Progenitor cell of endocrine pancreas (in vitro differentiated cells): ENCODE data around the gene DNAJC11. TPM values are rescaled to one million over a fixed set of nuclear protein-coding genes. Genes with fewer than 3 reads are reported as not detected.

Experiments used
- DNase-seq: peaks from one replicate; pipeline ENCODE4 v3.0.0; 2021; ENCODE audit warnings: low spot score; ENCODE audit not compliant: unreplicated experiment
- H3K27ac Mint-ChIP-seq: 2 replicates; pipeline ENCODE4 v1.8.0; 2021; ENCODE audit warnings: mild to moderate bottlenecking, moderate library complexity, mixed read lengths
- H3K27me3 Mint-ChIP-seq: 2 replicates; pipeline ENCODE4 v1.8.0; 2021; ENCODE audit warnings: mixed read lengths
- H3K36me3 Mint-ChIP-seq: 2 replicates; pipeline ENCODE4 v1.8.0; 2022; ENCODE audit warnings: mixed read lengths; ENCODE audit not compliant: insufficient read depth
- H3K4me1 Mint-ChIP-seq: 2 replicates; pipeline ENCODE4 v1.8.0; 2021; ENCODE audit warnings: low read depth, mixed read lengths
- H3K4me3 Mint-ChIP-seq: 2 replicates; pipeline ENCODE4 v1.8.0; 2021; ENCODE audit warnings: low read depth, mild to moderate bottlenecking, moderate library complexity, mixed read lengths
- H3K9me3 Mint-ChIP-seq: 2 replicates; pipeline ENCODE4 v1.8.0; 2021; ENCODE audit warnings: low read depth, mixed read lengths
- long read RNA-seq: library from polyadenylated mRNA; unstranded; transcript quantifications from one replicate; pipeline ENCODE4 v2.0.0, GENCODE V29; 2020
- total RNA-seq: library from RNA; stranded (reverse); gene quantifications from 2 replicates; pipeline ENCODE4 v1.2.1, GENCODE V29; 2021
- TF ChIP-seq, protein P1 (sequence below): fragments of 200-600 bp; sonication (generic); IDR thresholded peaks from one replicate; pipeline ENCODE4 v1.5.0; 2021; ENCODE audit warnings: antibody characterized with exemption, mild to moderate bottlenecking; ENCODE audit not compliant: unreplicated experiment

Gene DNAJC11, protein sequence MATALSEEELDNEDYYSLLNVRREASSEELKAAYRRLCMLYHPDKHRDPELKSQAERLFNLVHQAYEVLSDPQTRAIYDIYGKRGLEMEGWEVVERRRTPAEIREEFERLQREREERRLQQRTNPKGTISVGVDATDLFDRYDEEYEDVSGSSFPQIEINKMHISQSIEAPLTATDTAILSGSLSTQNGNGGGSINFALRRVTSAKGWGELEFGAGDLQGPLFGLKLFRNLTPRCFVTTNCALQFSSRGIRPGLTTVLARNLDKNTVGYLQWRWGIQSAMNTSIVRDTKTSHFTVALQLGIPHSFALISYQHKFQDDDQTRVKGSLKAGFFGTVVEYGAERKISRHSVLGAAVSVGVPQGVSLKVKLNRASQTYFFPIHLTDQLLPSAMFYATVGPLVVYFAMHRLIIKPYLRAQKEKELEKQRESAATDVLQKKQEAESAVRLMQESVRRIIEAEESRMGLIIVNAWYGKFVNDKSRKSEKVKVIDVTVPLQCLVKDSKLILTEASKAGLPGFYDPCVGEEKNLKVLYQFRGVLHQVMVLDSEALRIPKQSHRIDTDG
- total RNA-seq: 64.1 and 65.8 TPM in 2 replicates
- long read RNA-seq, transcript DNAJC11-202 (16 exons, 3,311 nt): major isoform, 308 of 401 reads
- long read RNA-seq, transcript DNAJC11-201 (15 exons, 2,210 nt): minor isoform, 8 of 401 reads
- long read RNA-seq, transcript DNAJC11-211 (5 exons, 613 nt): minor isoform, 5 of 401 reads
- long read RNA-seq, partial matches to known transcripts: 33 of 401 reads
- long read RNA-seq, other reads (novel, unspliced or antisense): 47 of 401 reads

DNA sequence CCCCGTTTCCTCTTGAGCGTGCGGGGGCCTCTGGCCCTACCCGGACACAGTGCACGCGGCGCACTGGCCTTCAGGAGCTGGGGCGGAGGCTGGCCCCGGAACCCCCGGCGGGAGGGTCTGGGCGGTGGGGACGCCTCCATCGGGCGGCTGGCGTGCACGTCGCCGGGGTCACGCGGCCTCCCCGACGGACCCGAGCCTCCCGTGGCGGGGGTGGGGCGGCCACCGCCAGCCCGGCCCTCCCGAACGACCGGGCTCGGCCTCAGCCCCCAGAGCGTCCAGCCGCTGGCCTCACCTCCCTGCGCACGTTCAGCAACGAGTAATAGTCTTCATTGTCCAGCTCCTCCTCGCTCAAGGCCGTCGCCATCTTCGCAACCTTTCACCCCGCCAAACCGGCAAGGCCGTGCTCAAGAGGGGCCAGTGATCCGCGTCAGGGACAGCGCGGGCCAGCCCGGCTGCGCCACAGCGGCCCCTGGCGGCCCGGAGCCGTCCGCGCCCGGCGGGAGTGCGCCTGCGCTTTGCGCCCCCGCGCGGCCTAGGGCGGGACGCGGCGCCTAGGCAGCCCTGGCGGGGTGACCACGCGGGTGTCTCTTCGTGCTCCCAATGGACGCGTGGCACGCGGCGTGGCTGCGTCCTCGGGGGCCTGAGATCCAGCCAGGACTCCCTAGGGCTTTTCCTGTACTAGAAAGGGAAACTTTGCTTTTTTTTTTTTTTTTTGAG, at the start of gene DNAJC11:
Gene DNAJC11 (minus strand): TSS at position 380 of the 717 bp plus-strand sequence. CDS start 16 bp downstream, at position 364.
- TF ChIP-seq, protein P1, sequence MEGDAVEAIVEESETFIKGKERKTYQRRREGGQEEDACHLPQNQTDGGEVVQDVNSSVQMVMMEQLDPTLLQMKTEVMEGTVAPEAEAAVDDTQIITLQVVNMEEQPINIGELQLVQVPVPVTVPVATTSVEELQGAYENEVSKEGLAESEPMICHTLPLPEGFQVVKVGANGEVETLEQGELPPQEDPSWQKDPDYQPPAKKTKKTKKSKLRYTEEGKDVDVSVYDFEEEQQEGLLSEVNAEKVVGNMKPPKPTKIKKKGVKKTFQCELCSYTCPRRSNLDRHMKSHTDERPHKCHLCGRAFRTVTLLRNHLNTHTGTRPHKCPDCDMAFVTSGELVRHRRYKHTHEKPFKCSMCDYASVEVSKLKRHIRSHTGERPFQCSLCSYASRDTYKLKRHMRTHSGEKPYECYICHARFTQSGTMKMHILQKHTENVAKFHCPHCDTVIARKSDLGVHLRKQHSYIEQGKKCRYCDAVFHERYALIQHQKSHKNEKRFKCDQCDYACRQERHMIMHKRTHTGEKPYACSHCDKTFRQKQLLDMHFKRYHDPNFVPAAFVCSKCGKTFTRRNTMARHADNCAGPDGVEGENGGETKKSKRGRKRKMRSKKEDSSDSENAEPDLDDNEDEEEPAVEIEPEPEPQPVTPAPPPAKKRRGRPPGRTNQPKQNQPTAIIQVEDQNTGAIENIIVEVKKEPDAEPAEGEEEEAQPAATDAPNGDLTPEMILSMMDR: peak; percentile 98
- peak within 1 kb of the TSS; percentile 97 for H3K27ac Mint-ChIP-seq
- H3K9me3 Mint-ChIP-seq: no peaks in the 10 kb centered on the region
- H3K4me1 Mint-ChIP-seq: peaks cover 13% of the 10 kb centered on the region
- peak; percentile 83 for DNase-seq
- H3K27me3 Mint-ChIP-seq: peaks cover 1% of the 10 kb centered on the region
- no peaks in the 10 kb centered on the region for H3K36me3 Mint-ChIP-seq
- H3K4me3 Mint-ChIP-seq: peak within 1 kb of the TSS; percentile 91

DNA sequence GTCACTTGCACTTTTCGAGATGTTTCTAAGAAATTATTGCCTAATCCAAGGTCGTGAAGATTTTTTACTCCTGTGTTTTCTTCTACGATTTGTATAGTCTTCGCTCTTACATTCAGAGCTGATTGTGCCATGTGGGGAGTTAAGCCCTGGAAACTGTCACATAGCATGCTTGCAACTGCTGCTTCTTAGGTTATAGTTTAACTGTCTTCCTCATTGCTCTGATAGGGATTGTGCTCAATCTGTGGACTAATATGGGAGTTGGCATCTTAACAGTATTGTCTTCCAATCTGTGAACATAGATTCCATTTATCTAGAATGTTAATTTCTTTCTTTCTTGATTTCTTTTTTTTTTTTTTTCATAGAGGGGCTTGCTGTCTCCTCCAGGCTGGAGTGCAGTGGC, 48.9 kb upstream of the DNAJC11 start:
- DNase-seq: no peak
- Mint-ChIP-seq H3K4me3 (no peak overlapping the region), H3K27ac (no peak overlapping the region), H3K4me1 (no peaks in the 10 kb centered on the region), H3K9me3 (no peaks in the 10 kb centered on the region), H3K27me3 (peaks cover 41% of the 10 kb centered on the region), H3K36me3 (no peaks in the 10 kb centered on the region)
- TF ChIP-seq, protein P1: no peak

DNA sequence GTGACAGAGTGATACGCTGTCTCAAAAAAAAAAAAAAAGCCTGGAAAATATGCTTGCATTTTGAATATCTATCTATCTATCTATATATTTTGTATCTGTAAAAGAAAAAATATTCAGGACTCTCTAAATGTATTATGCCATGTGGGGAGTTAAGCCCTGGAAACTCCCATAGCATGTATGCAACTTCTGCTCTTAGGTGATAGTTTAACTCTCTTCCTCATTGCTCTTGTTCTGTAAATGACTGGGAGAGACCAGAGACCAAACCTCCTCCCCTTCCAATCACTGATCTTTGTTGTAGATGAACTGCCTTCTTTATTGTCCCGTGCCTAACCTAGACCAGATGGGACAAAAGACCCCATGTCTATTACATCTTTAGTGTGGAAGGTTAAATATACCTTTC, 46.1 kb upstream of the DNAJC11 start:
- TF ChIP-seq, protein P1: no peak
- Mint-ChIP-seq H3K4me1 (no peaks in the 10 kb centered on the region), H3K27ac (no peak overlapping the region), H3K4me3 (no peak overlapping the region), H3K27me3 (peaks cover 29% of the 10 kb centered on the region), H3K36me3 (no peaks in the 10 kb centered on the region), H3K9me3 (no peaks in the 10 kb centered on the region)
- DNase-seq: no peak

DNA sequence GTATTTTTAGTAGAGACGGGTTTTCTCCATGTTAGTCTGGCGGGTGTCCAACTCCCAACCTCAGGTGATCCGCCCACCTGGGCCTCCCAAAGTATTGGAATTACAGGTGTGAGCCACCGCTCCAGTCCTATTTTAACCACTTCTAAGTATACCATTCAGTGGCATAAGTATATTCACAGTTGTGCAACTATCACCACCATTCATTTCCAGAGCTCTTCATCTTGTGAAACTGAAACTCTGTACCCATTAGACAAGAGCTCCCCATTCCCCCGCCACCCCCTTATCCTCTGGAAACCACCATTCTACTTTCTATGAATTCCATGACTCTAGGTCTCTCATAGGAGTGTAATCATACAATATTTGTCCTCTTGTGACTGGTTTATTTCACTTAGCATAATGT, 43.5 kb upstream of the DNAJC11 start:
- Mint-ChIP-seq H3K9me3 (peaks cover 4% of the 10 kb centered on the region), H3K4me3 (no peak overlapping the region), H3K36me3 (no peaks in the 10 kb centered on the region), H3K27me3 (peaks cover 30% of the 10 kb centered on the region), H3K4me1 (no peaks in the 10 kb centered on the region), H3K27ac (no peak overlapping the region)
- TF ChIP-seq, protein P1: no peak
- no peak for DNase-seq
